GM19099 (cell line): ENCODE measurements around the gene LTBP2.

Experiments used
- POLR2A ChIP-seq: IDR thresholded peaks from 3 replicates; pipeline ENCODE4 v1.6.1; 2011; ENCODE audit warnings: low read depth; ENCODE audit not compliant: insufficient read length; ENCODE audit errors: extremely low read depth

The LTBP2 gene

DNA sequence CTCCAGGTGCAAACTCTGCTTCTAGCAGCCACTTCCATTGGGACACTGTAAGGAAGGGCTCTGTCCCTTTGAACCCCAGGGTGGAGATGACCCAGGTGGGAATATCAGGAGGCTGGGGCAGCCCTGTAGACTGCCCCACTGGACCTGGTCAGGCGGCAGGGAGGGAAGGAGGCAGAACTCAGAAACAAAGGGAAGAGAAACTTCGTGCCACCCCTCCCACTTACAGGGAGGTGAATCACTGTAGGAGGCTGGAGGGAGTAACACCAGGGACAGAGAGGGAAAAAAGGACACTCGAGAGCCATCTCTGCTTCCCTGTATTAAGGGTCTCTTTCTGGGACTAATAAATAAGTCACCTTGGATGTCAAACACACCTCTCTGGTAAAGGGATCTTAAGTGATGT lies 81.0 kb downstream of the LTBP2 start:
- TF ChIP-seq POLR2A: no peak

DNA sequence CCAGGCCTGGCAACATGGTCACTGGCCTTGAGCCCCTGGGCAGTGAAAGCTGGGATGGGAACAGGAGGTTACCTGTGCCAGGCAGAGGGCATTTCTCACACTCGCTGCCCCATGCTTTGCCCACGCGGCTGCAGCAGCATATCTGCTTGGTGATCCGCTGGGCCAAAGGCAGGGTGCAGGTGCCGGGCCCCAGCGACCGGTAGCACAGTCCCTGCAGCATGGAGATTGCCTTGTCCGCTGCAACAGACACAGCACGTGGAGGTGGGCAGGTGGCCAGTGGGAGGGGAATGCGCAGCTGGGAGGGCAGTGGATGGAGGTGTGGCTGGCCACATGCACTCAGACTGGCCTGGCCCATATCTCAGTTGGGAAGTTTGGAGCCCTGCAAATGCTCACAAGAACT lies 83.2 kb downstream of the LTBP2 start:
- TF ChIP-seq POLR2A: no peak

DNA sequence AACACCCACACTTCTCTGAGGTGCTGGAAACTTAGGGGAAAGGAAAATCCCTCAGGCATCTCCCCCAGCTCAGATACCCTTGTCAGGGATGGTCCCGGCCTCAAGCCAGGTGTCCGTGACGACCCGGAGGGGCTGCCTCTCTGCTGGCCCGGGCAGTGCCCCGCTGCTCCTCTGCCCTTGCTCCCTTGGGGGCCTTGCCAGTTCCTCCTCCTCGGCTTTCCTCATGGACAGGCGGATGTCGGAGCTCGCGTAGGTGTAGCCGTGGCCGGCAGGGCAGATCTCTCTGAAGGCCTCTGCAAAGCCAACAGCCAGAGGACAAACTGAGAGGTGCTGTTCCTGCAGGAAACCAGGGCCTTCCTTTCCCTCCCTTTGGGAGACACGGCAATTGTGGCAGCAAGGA lies 83.6 kb downstream of the LTBP2 start:
- no peak for TF ChIP-seq POLR2A

DNA sequence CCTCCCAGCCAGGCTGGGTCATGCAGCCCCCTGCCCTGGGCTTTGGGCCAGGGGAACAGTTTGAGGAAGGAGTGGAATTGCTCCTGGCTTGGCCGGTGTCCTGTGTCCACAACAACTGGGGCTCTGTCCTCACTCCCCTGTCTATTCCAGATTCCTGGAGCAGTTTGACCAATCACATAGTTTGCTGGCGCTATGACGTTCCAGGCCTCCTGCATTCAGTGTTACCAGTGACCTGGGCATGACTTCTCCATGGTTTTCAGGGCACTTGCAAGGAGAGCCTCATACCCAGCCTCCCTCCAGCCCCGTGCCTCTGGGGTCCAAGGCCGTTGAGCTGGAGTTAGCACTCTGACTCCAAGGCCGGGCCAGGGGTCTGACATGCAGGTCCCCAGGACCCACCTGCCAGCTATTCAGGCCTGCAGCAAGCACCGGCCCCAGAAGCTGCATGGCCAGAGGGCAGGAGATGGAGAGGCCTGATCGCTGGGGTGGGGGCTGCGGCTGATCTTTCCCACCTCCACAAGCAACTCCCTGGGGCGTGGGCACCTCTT lies 84.2 kb downstream of the LTBP2 start:
- TF ChIP-seq POLR2A: no peak

DNA sequence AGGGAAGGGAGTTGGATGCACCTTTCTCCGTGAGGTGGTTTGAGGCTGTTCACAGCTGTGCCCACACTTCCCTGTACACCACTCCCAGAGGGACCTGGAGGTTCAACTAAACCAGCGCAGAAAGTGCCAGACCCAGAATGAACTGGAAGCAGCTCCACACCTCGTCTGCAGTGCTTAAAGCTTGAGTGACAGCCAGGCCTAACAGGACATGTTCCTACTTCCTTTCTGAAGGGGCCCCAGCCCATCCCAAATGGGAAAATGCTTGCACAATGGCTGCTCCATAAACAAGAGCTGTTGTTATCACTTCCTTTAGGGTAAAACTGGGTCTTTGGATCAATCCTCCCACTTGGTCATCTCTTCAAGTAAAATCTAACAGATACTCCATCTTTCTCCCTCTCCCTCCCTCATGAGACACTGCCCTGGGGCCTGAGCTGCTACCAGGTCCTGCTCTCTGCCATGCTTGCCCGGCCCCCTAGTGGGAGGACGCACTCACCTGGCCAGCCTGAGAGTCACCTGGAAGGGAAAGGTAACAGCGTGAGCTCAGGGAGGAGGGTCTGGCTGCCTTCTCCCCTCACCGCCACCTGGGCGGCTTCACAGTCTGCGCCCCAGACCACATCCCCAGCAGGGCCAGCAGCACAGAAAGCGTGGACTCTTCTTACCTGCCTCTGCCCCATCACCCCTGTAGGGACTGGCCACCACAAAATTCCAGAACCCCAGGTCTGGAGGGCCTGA lies 85.0 kb downstream of the LTBP2 start:
- TF ChIP-seq POLR2A: no peak

DNA sequence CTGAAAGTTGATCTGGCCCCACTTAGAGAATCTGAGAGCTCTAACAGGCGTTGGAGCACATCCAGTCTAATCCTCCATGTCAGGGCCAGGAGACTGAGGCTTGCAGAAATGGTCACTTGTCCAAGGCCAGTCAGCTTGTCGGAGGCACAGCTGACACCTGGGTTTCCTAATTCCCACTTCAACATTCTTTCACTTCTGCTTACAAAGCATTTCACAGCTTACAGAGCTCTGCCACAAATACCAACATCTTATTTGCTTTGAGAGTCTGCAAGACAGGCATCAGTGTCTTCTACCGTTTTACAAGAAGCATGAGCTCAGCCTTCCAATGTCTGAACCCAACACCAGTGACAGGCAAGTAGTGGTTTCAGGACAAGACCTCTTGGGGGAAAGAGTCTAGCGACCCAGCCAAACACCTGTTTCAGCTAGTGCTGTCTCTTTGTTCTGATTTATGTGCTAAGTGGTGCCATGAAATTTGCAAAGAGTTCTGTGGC lies 86.6 kb downstream of the LTBP2 start:
- TF ChIP-seq POLR2A: no peak

DNA sequence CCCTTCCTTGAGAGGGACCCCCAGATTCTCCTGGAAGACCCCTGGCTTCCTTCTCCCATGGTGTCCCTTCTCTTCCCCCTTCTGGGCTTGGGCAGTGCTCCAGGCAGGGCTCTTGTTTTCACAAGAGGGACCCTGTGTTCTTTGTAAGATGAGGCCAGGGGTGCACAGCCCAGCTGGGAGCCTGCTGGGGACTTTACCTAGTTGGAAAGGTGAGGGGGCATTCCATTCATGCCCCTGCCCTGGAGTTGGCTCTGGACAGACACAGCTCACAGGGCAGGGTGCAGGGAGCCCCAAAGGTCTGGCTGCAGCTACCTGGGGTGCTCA lies 87.3 kb downstream of the LTBP2 start:
- TF ChIP-seq POLR2A: no peak

DNA sequence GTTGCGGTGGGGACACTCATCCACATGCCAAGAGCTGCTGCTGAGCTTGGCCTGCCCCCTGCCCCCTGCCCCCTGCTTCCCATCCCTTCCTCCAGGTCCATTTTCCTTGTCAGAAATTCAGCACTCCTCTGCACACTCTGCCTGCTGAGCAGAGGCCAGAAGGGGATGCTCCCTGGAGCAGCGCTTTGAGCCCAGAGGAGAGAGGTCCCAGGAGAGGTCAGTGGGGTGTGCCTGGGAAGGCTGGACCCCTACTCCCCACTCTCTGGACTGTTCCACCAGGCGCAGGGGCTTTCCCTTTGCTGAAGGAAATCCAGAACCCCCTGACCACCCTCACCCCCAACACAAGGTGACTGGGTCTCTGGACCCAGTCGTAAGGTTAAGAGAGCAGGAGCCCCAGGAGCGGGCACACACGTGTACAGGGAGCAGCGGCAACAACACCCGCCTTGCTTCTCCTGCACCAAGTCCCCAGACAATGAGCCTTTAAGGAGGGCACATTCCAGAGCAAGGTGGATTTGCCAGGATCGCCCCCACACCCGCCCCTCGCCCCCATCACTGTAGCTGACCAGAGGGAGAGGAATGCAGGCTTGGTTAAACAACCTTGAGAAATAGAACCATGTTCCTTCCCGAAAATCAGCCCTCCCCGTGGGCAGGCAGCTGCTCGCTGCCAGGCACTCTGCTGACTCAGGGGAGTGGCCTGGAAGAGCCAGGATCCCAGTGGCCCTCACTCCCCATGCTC lies 87.8 kb downstream of the LTBP2 start:
- no peak for TF ChIP-seq POLR2A

DNA sequence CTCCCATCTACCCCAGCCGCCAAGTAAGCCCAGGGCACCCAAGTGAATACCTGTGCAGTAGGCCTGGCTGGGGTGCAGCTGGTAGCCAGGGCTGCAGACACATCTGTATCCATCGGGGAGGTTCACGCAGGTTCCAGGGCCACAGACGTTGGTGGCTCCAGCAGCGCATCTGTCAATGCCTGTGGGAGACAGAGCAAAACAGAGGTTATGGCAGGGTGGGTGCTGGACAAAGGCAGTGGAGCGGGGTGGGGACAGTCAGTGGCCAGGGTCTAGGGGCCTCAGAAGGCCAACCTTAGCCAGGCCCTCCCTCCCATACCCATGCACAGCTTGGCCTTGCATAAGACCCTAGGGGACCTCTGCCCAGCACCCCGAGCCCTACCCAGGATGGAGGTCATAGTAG lies 89.3 kb downstream of the LTBP2 start:
- no peak for TF ChIP-seq POLR2A

DNA sequence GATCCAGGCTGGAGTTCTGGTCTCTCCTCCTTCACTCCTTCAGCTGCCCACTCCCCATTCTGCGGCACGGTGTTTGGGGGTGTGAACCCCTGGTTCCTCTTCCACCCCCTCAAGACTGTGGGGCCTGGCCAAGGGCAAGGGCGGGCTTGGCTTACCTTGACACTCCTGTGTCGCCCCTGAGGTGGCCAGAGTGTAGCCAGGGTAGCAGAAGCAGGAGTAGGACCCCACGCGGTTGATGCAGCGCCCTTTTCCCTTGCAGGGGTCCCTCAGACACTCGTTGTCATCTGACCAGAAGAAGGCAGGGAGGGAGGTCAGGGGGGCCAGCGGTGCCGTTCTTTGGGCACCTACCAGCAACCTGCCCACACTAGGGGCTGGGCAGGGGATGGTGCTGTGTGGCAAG lies 90.3 kb downstream of the LTBP2 start:
- no peak for TF ChIP-seq POLR2A

DNA sequence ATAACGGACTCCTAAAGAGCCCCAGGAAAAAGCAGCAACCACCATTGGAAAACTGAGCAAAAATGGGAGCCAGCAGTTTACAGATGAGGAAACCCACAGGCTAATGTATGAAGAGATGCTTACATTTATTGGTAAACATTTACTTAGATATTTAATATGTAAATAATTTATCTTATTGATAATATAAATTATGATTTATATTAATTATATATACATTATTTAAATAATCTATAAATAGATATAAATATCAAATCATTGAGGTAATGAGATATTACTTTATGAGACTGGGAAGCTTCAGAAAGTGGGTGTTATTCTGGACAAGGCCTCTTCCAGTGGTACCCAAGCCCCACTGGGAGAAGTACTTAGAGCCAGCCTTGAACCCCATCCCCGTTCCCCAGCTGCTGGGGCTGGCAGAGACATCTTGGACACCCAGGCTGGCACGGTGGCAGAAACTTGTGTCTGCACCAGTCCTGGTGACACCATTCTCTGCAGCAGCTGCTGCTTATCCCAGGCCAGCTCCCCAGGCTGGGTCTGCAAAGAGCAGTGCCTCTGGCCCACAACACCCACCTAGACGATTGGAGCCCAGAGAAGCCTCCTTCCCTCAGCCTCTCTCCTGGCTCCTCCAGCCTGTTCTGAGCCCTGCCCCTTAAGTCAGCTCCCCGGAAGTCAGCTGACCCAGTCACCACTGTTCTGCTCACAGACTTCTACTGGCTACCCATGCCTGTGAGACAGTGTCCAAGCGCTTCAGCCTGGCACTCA lies 92.5 kb downstream of the LTBP2 start:
- TF ChIP-seq POLR2A: no peak

DNA sequence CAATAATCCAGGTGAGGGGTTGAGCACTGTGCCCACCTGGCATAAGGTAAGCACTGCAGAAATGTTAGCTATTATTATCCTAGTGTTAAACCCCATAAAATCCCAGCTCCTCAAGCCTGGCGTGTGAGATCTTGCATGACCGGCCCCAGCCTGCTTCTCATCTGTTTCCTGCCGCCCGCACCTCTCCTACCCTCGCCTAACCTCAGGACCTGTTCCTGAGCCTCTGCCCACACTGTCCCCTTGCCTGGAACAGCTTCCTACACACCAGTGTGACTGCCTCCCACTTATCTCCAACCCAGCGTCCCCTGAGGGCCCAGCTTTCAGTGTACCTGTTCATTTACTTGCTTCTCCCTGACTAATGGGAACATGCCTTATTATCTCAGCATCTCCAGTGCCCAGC lies 93.8 kb downstream of the LTBP2 start:
- TF ChIP-seq POLR2A: no peak

DNA sequence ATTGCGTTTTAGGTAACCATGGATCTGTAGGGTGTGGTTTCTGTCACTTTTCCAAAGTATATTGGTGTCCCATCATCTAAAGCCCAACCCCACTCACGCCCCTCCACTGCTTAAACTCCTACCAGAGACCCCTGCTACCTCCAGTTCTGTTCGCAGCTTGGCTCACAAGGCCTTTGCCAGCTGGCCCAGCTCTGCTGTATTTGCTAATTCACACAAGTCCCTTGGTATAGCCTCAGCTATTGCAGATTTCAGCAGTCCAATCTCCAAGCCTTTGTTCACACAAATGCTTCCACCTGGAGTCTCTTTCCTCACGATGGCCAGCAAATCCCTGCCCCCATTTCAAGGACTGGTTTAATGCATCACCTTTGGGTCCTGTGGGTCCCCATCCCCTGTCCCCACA lies 94.3 kb downstream of the LTBP2 start:
- no peak for TF ChIP-seq POLR2A

DNA sequence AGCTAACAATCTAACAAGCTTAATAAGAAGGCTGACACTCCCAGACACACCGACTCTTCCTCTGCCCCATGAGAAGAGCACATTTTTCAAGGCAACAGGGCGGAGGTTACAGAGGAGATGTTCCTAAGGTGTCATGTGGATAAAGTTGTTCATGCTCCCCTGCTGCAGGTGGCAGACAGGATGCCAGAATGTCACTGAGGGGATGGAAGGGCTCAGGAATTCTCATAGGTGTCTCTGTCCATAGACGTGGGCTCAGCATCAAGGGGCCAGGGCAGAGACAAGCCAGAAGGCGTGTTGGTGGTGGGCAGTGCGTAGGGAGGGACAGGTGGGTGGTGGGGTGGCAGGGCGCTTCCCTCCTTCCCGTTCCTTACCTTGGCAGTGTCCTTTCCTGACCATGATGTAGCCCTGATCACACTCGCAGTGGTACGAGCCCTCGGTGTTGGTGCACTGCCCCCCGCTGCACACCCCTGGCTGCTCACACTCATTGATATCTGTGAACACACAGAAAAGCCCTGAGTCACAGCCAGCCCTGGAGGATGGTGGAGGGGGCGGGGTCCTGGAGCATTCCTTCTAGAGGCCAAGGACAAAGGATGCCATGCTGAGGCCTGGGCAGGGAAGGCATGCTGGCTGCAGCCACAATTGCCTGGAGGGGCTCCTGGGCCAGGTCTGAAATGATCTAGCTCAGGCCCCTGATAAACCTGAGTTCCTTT lies 95.4 kb downstream of the LTBP2 start:
- TF ChIP-seq POLR2A: no peak

DNA sequence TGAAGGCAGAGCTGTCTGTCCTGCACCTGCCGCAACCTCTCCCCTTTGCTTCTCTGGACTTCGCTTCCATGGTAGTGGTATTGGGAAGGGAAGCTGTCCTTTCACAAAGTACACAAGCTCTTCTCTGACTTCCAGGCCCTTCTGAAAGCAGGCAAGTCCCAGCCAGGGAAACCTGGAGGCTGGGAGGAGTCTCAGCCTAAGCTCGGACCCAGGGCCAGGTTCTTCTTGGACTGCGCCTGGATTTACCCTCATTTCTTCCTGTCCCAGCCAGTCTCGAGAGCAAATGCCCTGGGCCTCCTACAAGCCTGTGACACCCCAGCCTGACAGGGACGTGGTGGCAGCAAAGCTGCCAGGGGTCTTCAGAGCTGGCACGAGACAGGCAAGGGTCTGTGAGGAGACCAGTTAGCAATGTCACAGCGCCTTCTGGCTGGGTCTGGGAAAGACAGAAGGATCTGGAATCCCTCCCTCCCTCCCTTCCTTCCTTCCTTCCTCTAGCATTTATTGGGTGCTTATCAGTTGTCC lies 96.1 kb downstream of the LTBP2 start:
- TF ChIP-seq POLR2A: no peak
